Bone marrow (tissue), 2 donors: ENCODE measurements around the gene BTN1A1.
"Not testable (repeated sequence)": the region's sequence is repeated elsewhere in the genome, so short reads cannot be mapped to it uniquely, and the experiment has no call there.

ENCODE experiments used
- DNase-seq, 2 donors: peaks; one replicate each; lab custom pipeline; 2025; lab: John Stamatoyannopoulos, UW

The BTN1A1 gene

DNA sequence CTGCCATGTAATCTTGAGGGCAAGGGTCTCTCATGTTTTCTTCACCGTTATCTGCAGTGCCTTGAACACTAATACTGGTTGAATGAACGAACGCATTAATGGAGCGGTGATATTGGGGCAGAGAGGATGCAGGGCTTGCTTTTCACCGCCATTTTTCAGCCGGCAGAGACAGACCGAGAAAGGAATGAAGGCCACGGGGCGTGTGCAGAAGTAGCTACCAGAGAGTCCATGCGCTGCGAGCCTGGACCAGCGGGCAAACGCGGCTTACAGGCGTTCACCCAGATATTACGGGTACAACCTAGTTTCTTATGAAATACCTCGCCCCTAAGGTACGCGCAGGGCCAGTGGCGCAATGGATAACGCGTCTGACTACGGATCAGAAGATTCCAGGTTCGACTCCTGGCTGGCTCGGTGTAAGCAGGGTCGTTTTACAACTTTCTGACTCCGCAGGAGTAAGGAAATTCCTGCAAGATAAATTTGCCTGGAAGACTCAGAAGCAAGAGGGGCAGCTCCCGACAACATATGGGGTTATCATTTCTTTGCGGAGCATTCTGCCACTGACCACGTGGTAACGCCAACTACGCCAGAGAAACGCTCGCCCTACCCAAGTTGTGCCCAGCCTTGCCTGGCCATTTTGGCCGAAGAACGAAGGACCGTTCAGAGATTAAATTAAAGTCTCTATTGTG lies 37.2 kb downstream of the BTN1A1 start:
- peak; percentile 77 to 86 for DNase-seq

DNA sequence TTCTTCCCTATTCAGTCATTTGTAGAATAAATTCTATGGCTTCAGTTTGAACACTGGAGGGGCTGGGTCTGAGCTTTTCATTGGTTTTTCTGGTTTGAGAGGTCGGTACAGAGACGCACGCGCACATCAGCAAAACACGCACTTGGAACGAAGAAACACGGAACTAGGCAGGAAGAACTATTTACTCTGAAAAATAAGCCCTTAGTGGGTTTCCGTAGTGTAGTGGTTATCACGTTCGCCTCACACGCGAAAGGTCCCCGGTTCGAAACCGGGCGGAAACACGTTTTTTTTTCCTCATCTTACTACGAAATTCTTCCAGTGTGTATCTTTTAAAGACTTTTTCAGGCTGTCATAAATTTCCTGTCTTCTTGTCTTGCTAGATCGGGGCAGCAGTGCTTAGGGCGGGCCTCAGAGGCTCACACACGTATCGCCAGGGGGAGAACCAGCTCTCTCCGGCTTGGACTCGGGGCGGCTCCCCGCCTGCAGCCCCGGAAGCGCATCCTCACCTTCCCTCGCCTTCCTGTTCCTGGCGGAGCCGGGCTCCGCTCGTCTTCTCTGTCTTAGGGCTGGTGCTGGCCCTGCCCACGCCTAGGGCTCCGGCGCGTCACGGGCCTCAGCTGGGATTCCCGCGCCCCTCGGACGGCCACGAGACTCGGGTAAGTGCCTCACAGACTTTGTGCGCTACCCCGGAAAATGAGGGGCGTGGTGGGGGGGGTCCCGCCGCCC lies 37.9 kb downstream of the BTN1A1 start, which contains the start of gene HMGN4:
Gene HMGN4 (plus strand): TSS at position 521 of the 726 bp plus-strand sequence. CDS start 6,841 bp downstream, outside the sequence.
- peak; percentile 84 to 97 for DNase-seq

DNA sequence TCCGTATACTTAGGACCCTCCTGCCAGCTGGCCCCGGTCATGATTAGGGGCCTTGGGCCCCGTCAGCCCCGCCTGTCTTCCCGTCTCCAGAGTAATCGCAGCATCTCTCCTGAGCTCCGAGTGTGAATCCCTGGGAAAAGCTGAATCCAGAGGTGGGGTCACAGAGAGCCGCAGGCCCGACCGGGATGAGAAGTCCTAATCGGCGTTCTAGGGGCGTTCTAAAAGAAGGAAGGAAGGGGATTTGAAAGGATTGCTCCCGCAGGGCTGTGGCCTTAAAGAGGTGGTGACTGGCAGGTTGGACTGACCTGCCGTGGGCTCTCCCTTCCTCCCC lies 38.4 kb downstream of the BTN1A1 start:
- no peak for DNase-seq

DNA sequence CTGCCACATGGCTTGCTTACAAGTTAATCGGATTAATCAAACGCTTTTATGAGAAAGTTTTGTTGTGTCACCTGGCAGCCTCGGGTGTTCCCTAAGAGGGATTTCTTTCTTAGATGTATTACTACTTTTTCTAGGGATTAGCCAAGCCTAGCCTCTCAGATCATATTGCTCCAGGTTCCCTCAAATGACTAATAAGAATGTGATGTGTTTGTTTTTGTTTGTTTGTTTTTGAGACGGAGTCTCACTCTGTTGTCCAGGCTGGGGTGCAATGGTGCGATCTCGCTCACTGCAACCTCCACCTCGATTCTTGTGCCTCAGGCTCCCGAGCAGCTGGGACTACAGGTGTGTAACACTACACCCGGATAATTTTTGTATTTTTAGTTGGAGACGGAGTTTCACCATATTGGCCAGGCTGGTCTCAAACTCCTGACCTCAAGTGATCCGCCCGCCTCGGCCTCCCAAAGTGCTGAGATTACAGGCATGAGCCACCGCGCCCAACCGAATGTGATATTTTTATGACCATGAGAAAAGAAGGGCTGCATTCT lies 39.0 kb downstream of the BTN1A1 start:
- no peak for DNase-seq

DNA sequence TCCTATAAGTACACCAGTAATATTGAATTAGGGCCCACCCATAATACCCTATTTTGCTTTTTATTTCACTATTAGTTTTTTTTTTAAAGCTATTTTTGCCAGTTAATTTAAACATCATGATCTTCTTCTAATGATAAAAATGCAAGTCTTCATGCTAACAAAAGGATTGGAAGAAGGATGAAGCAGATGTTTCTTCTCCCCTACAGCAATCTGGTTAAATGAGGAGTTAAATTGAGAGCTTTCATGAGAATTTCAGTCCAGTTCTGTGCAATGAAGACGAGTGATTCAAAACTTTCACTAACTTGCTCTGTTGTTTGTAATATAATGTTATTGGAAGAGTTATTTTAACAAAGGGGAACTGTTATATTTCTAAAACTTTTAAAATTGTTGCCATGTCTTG lies 41.5 kb downstream of the BTN1A1 start:
- no peak for DNase-seq

DNA sequence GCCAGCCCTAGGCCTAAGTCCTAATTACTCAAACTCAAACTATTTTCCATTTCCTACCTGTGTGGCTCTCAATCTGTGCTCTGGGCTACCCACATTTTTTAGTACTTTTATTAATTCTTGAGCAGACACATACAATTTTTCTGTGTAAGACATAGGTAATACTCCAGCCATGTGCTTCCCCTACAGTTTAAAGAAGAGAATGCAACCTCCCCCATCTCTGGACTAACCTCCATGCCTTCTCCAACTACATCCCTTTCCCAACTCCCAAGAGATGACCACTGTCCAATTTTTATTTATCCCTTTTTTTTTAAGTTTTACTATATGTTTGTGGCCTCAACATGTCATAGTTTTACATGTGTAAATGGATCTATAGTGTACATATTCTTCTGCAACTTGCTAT lies 43.9 kb downstream of the BTN1A1 start:
- peak in 1 of 2 donors; percentile 11 for DNase-seq

DNA sequence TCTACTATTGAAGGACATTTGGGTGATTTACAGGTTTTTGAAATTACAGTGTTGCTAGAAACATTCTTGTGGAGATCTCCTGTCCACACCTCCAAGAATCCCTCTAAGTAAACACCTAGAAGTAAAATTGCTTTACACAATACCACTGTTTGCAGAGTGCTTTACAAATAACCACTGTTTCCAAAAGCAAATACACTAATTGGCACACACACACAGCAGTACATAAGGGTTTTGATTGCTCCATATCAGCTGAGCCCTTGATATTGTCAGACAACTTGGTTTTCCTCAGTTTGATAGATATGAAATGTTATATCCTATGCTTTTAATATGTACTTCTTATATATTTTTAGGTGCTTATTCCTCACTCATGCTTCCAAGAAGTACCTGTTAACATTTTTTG lies 44.4 kb downstream of the BTN1A1 start:
- DNase-seq: no peak

DNA sequence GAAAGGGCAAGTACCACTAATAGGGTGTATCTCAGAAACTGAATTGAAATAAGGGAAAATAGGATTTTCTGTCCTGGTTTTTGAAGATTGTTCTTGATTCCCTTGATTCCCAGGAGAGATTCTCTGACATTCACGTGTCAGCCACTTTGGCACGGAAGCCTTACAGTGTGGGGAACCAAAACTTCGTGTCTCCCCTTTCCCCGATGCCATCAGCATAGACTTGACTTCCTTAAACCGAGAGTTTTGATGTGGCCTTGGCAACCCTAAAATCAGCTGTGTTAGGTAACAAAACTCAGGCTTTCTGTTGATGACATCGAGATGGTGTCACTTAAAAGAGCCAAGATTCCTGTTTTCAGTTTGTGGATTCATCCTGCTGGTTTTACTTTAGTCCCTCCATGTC lies 45.5 kb downstream of the BTN1A1 start:
- DNase-seq: no peak

DNA sequence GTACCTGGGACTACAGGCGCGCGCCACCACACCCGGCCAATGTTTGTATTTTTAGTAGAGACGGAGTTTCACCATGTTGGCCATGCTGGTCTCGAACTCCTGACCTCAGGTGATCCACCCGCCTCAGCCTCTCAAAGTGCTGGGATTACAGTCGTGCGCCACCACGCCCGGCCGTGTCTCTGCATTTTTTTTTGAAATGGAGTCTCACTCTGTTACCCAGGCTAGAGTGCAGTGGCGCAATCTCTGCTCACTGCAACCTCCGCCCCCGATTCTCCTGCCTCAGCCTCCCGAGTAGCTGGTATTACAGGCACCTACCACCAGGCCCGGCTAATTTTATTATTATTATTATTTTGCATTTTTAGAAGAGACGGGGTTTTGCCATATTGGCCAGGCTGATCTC lies 47.3 kb downstream of the BTN1A1 start:
- DNase-seq: not testable (repeated sequence)

DNA sequence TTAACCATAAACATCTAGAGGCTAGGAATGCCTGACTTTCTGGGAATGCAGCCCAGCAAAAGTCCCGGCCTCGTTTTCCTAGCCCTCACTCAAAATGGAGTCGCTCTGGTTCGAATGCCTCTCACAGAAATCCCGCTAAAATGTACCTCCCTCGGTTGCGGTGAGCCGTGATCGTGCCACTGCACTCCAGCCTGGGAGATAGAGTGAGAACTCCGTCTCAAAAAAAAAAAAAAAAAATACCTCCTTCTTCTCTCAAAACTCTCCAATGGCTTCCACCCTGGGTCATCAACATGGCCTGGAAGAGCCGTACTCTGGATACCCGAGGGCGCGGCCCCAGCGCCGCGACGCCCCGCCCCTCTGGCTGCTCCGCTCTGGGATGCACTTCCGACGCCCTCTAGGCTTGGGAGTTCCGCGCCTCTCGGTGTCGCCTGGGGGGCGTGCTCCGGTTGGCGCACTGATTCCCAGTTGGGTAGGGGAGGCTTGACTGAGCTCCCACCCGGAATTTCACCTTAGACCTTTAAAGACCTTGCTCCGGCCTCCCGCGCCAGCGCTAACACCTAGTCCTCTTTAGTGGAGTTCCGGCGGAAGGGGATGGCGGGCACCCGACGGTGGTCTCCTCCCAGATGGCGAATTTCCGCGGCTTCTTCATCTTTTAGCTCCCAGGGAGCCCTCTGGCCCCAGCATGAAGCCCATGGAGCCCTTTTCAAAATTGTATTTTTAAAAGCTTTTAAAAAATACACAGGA lies 50.3 kb downstream of the BTN1A1 start:
- peak; percentile 9 to 36 for DNase-seq

DNA sequence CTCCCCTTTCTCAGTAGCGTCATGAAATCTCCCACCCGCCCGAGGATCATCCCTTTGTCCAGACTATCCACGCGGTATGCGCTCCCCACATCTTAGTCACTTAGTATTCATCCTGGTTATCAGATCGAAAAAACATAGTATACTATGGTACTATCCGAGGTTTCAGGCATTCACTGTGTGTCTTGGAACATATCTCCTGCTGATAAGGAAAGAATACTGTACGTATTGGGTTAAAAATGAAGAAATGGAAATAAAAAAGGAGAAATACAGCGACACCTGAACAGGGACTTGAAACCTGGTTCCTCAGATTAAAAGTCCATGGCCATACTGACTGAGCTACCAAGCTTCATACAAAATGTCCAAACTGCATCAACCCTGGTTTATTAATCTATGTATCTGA lies 52.1 kb downstream of the BTN1A1 start:
- no peak for DNase-seq

DNA sequence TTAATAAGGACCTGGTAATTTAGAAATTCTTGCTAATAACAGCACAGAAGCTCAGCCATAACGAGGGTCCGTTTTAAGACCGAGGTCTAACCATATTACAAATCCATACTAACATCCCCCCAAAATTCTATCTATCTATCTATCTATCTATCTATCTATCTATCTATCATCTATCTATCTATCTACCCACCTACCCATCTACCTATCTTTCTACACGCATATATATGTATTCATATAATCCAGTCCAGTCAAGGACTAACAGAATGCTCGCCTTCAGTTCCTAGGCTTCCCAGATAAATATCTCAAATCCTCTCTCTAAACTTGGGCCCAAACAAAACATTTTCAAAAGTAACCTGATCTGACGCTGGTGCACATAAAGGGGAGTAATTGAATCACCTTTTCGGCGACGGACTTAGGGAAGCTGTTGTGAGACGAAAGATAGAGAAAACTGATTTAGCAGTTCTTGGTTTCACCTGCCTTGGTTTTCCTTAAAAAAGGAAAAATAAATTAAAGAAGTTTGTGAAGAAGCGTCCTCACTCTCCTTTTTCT lies 52.6 kb downstream of the BTN1A1 start:
- DNase-seq: no peak

DNA sequence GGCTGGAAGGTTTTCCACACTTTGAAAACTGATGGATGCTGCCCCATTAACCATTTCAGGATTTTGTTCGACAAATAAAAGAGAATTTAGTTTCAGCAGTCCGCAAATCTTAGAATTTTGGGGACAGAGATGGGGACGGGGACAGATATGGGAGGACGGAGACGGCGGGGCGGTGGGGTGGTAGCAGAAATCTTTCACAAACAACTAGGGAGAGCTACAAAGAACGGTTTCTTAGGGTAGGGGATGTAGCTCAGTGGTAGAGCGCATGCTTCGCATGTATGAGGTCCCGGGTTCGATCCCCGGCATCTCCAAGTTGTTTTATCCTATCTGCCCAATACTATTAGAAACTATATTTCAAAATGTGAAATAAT lies 53.1 kb downstream of the BTN1A1 start:
- peak; percentile 46 to 85 for DNase-seq

DNA sequence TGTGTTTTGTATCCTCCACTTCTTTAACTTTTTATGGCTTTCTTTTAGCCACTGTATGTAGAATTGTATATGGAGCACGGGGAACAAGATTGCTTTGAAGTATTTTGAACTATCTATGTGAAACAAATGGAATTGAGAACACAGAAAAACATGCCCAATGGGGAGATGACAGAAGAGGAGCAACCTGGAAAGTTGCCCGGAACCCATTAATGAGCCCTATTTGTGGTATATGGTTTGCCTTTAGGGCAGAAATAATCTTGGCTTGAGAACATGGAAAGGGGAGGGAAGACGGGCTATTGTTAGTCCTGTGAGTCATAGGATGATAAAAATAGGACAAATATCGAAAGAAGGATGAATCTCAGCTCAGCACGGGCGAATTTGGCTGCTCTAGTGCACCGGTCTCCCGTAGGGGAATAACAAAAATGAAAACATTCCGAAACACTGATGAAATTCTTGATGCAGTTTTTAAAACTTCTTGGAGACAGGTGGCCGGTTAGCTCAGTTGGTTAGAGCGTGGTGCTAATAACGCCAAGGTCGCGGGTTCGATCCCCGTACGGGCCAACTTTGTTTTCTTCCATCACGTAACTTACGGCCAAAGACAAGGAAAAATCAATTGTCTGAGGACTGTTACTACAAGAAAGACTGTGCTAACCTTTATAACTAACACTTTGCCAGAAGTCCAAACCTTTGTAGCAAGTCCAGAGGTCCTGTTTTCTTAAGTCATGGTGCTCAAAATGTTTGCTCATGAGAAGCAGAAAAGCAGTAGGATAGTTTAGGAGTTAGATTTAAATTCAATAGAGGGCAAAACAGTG lies 53.7 kb downstream of the BTN1A1 start:
- peak; percentile 50 to 77 for DNase-seq

DNA sequence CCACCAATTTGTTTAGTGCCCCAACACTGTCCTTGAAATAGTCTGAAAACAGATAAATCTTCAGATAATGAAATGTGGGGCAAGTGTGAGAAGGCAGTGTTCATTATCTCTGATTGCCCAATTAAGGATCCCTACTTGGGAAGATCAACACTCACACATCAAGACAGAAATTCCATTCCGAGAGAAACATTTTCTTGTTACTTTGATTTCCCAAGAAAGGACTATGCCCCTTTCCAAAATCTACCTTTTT lies 54.3 kb downstream of the BTN1A1 start:
- DNase-seq: no peak

DNA sequence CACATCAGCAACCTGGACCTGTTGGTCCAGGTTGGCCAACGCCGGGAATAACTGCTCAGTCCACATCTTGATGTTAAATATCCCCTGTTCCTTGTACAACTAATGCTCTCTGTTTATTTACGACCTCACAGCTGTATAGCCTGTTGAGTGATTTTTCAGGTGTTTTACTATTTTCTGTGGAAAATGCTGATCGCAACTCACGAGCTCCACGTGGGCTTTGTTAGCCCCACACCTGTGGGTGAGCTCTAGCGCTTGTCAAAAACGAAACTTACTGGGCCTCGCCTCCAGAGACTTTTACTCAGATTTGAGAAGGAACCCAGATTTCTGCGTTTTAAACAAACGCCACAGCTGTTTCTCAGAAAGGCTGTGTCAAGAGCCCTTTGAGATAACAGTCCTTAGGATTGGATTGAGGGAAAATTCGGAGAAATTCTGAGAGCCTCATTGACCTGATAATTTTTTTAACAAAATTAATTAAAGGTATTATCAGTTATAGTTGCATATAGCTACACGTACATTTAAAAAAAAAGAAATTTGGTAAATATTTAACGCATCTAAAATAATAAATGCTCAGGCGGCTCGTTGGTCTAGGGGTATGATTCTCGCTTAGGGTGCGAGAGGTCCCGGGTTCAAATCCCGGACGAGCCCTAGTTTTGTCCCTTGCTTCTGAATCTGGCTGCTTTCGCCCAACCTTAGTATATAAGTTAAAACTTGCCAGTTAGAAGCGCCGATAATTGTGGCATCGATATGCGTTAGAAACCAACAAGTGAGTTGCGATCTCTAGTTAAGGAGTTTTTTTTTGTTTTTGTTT lies 54.8 kb downstream of the BTN1A1 start:
- peak in 1 of 2 donors; percentile 20 for DNase-seq

DNA sequence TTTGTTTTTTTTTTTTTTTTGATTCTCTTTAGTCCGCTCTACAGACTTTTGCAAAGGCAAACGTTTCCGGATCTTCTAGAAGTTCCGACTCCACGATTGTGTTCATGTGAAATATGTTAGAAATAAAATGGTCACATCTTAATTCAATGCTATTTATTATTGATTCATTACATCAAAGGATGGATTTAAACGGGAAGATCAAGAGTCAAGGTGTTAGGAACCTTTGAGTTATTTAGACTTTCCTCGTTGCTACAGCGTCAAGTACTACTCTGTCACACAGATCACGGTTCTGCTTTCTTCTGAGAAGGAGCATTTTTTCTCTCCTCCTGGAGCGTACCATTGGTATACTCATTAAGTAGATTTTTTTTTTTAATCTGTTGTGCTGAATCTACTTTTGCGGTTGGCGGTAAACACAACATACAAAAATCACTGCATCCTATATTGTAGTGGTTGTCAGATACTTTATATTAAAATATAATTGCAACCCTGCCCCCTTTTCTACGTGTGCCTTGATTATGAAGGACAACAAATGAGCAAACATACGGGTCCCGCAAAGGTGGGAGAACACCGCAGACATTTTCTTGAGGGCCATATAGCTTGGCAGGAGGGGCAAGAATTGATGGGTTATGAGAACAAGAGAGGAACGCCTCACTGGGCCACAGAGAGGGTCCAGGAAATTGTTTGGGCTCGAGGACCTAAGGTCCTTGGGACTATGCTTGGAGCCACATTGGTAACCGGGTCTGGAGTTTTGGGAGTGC lies 55.6 kb downstream of the BTN1A1 start:
- no peak for DNase-seq

DNA sequence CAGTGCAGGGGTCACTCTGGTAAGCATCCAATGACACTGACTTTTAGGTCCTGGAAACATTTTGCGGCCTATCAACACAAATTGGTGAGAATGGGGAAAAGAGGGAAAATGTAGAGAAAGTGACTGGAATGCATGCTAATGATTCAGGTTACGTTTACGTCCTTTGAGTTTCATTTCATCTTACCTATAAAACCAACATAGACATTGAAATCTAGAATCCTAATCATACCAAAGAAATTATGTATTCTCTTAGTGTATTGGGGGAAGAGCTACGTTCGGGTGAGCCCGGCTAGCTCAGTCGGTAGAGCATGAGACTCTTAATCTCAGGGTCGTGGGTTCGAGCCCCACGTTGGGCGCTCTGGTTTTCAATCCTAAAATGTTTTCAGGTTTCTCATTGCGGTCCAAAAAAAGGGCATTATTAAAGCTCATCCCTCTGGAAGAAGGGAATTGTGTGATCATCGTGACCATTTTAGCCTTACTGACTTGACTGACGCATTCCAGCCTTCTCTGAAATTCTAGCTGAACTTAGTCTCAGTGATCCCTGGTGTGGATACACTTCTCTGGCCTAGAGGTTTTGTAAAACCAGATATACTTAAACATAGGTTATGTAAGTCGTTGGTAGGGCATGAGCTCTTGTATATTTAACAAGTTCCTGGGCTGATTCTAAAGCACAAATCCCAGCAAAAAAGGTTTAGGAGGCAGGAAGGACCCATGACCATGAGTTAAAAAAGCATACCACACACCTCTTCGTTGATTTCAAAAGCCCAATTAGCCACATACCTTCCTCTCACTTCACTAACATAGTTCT lies 56.4 kb downstream of the BTN1A1 start:
- DNase-seq: no peak
